Activated naive CD4-positive, alpha-beta T cell treated with anti-CD3 and anti-CD28 coated beads, Interleukin-2, amount 50 U/mL, for 72 hours (primary cell): Measurements from ENCODE around the gene AJM1. TPM values are rescaled to one million over a fixed set of nuclear protein-coding genes. Genes with fewer than 3 reads are reported as not detected.

Experiments used
- ATAC-seq, 2 donors: fragments of 150-1000 bp; cut with Tn5 transposase; 2 replicates each; pipeline ENCODE4 v1.10.0; 2021; ENCODE audit warnings: mild to moderate bottlenecking in 2 of 2, moderate library complexity in 2 of 2
- DNase-seq, 2 donors: peaks; one replicate each; pipeline ENCODE4 v3.0.0; 2021 to 2022; ENCODE audit warnings: low spot score in 2 of 2
- H3K27ac Mint-ChIP-seq, 2 donors: one replicate each; pipeline ENCODE4 v1.8.0; 2022; ENCODE audit warnings: mild to moderate bottlenecking in 2 of 2, mixed read lengths in 2 of 2
- H3K36me3 Mint-ChIP-seq, 2 donors: one replicate each; pipeline ENCODE4 v1.8.0; 2022; ENCODE audit warnings: mixed read lengths in 2 of 2
- H3K9me3 Mint-ChIP-seq, 2 donors: one replicate each; pipeline ENCODE4 v1.8.0; 2022; ENCODE audit warnings: mixed read lengths in 2 of 2
- total RNA-seq, 2 donors: library from RNA; stranded (reverse); gene quantifications; one replicate each; pipeline ENCODE4 v1.2.3, GENCODE V29; 2022

AJM1 gene
- total RNA-seq, 2 donors from 2014 or later: 3.7 to 6.7 TPM

- ATAC-seq (no peak), DNase-seq (no peak)
- H3K36me3 Mint-ChIP-seq: peaks cover 0 to 13% of the 10 kb centered on the region in 2 donors
- H3K27ac Mint-ChIP-seq: no peak overlapping the region
- H3K9me3 Mint-ChIP-seq: no peaks in the 10 kb centered on the region
Measured at GRCh38 chr9:136805207-136805740, 37.0 kb upstream of the AJM1 start.

- no peak for ATAC-seq
- peak in 1 of 2 donors; percentile 56 for DNase-seq
- peaks cover 3 to 13% of the 10 kb centered on the region in 2 donors for H3K36me3 Mint-ChIP-seq
- peak overlapping the region; percentile 76 to 89 for H3K27ac Mint-ChIP-seq
- no peaks in the 10 kb centered on the region for H3K9me3 Mint-ChIP-seq
Measured at GRCh38 chr9:136806067-136806466, 36.2 kb upstream of the AJM1 start.

- DNase-seq (no peak), ATAC-seq (no peak)
- no peaks in the 10 kb centered on the region for H3K9me3 Mint-ChIP-seq
- H3K36me3 Mint-ChIP-seq: peaks cover 6 to 13% of the 10 kb centered on the region in 2 donors
- H3K27ac Mint-ChIP-seq: peak overlapping the region; percentile 76 to 89
Measured at GRCh38 chr9:136806631-136807201, 35.6 kb upstream of the AJM1 start.

- H3K36me3 Mint-ChIP-seq: peaks cover 6 to 13% of the 10 kb centered on the region in 2 donors
- peak; percentile 86 to 94 for ATAC-seq
- peak within 1 kb of the TSS; percentile 76 to 93 for H3K27ac Mint-ChIP-seq
- peak; percentile 87 to 88 for DNase-seq
- H3K9me3 Mint-ChIP-seq: no peaks in the 10 kb centered on the region
Measured at GRCh38 chr9:136807281-136808074, 34.8 kb upstream of the AJM1 start, which contains the start of gene RABL6. Gene RABL6 (plus strand): TSS chr9:136807948. CDS start chr9:136808197, 249 bp downstream.

GRCh38 chr9:136808075-136808805 lies 34.0 kb upstream of the AJM1 start:
- Mint-ChIP-seq H3K36me3 (peaks cover 13 to 19% of the 10 kb centered on the region in 2 donors), H3K9me3 (no peaks in the 10 kb centered on the region), H3K27ac (peak overlapping the region; percentile 23 to 65)
- DNase-seq (peak in 1 of 2 donors; percentile 70), ATAC-seq (peak; percentile 23 to 46)

GRCh38 chr9:136808806-136809158 lies 33.5 kb upstream of the AJM1 start:
- DNase-seq: no peak
- Mint-ChIP-seq H3K36me3 (peaks cover 18 to 19% of the 10 kb centered on the region in 2 donors), H3K27ac (peak overlapping the region; percentile 23 to 65), H3K9me3 (no peaks in the 10 kb centered on the region)
- ATAC-seq: no peak

GRCh38 chr9:136814725-136815421 lies 27.4 kb upstream of the AJM1 start:
- DNase-seq: no peak
- H3K9me3 Mint-ChIP-seq: no peaks in the 10 kb centered on the region
- no peak for ATAC-seq
- no peak overlapping the region for H3K27ac Mint-ChIP-seq
- H3K36me3 Mint-ChIP-seq: peaks cover 19 to 20% of the 10 kb centered on the region in 2 donors

GRCh38 chr9:136815422-136815782 lies 26.9 kb upstream of the AJM1 start:
- DNase-seq (no peak), ATAC-seq (no peak)
- peaks cover 17 to 19% of the 10 kb centered on the region in 2 donors for H3K36me3 Mint-ChIP-seq
- H3K27ac Mint-ChIP-seq: no peak overlapping the region
- H3K9me3 Mint-ChIP-seq: no peaks in the 10 kb centered on the region

GRCh38 chr9:136820971-136821825 lies 21.1 kb upstream of the AJM1 start:
- Mint-ChIP-seq H3K36me3 (peaks cover 0 to 6% of the 10 kb centered on the region in 2 donors), H3K27ac (peak overlapping the region in 1 of 2 donors; percentile 86), H3K9me3 (no peaks in the 10 kb centered on the region)
- ATAC-seq: no peak
- no peak for DNase-seq

GRCh38 chr9:136821826-136822544 lies 20.3 kb upstream of the AJM1 start:
- H3K36me3 Mint-ChIP-seq: peaks cover 0 to 6% of the 10 kb centered on the region in 2 donors
- H3K9me3 Mint-ChIP-seq: no peaks in the 10 kb centered on the region
- ATAC-seq (no peak), DNase-seq (no peak)
- no peak overlapping the region for H3K27ac Mint-ChIP-seq

GRCh38 chr9:136823136-136824046 lies 18.9 kb upstream of the AJM1 start:
- H3K9me3 Mint-ChIP-seq: no peaks in the 10 kb centered on the region
- peaks cover 0 to 6% of the 10 kb centered on the region in 2 donors for H3K36me3 Mint-ChIP-seq
- DNase-seq (peak in 1 of 2 donors; percentile 52), ATAC-seq (no peak)
- no peak overlapping the region for H3K27ac Mint-ChIP-seq

GRCh38 chr9:136824496-136825225 lies 17.6 kb upstream of the AJM1 start:
- Mint-ChIP-seq H3K27ac (no peak overlapping the region), H3K36me3 (peaks cover 0 to 6% of the 10 kb centered on the region in 2 donors), H3K9me3 (no peaks in the 10 kb centered on the region)
- peak in 1 of 2 donors; percentile 49 for DNase-seq
- no peak for ATAC-seq

GRCh38 chr9:136825295-136826187 lies 16.7 kb upstream of the AJM1 start:
- Mint-ChIP-seq H3K36me3 (peaks cover 0 to 6% of the 10 kb centered on the region in 2 donors), H3K27ac (no peak overlapping the region), H3K9me3 (no peaks in the 10 kb centered on the region)
- no peak for DNase-seq
- no peak for ATAC-seq
